ENCODE results near the gene CD300LD. TPM values are rescaled to one million over a fixed set of nuclear protein-coding genes. Genes with fewer than 3 reads are reported as not detected.

Gene CD300LD
- total RNA-seq, 2 donors from 2014 or later, result not detected

GRCh38 chr17:74619077-74619673 lies 27.1 kb upstream of the CD300LD start:
- WGBS, 2 experiments (ENCODE audit: insufficient coverage in 1 of 2, insufficient read length in 1 of 2), result 92 to 100% methylated on average over 1 to 2 of the region's 2 CpGs

GRCh38 chr17:74618451-74618850 lies 26.4 kb upstream of the CD300LD start:
- 76 to 84% methylated on average over 2 to 3 of the region's 3 CpGs for WGBS, 2 experiments (ENCODE audit: insufficient coverage in 1 of 2, insufficient read length in 1 of 2)
- no peak for TF ChIP-seq CTCF (conservative IDR thresholded peaks at IDR 0.05)
- H3K27me3 ChIP-seq (ENCODE audit: control insufficient read depth, insufficient read depth, low read length, poor library complexity, severe bottlenecking), result no peaks in the 10 kb centered on the region
- no peak for DNase-seq
- no peaks in the 10 kb centered on the region for H3K36me3 ChIP-seq (ENCODE audit: control insufficient read depth, insufficient read depth, low read length)
- H3K9ac ChIP-seq (ENCODE audit: extremely low read depth, low read length, poor library complexity, severe bottlenecking), result no peak overlapping the region
- no peaks in the 10 kb centered on the region for H3K4me1 ChIP-seq (ENCODE audit: control insufficient read depth, insufficient read depth, low read length)
- no peak overlapping the region for H3K27ac ChIP-seq (ENCODE audit: low read depth, low read length)
- no peak overlapping the region for H3K27ac Mint-ChIP-seq
- no peak overlapping the region for H3K4me3 ChIP-seq (ENCODE audit: low read length)
- peaks cover 43% of the 10 kb centered on the region for H3K27me3 Mint-ChIP-seq (ENCODE audit: insufficient read depth)
- no peaks in the 10 kb centered on the region for H3K9me3 ChIP-seq (ENCODE audit: control insufficient read depth, low read length)
- H3K9me3 Mint-ChIP-seq, result no peaks in the 10 kb centered on the region
- no peak overlapping the region for H3K4me3 Mint-ChIP-seq
- H3K4me1 Mint-ChIP-seq, result no peaks in the 10 kb centered on the region
- H3K36me3 Mint-ChIP-seq (ENCODE audit: low read depth), result peaks cover 3% of the 10 kb centered on the region

More at GRCh38 chr17:74619077-74619673, 27.1 kb upstream of the CD300LD start:
- Mint-ChIP-seq H3K27ac (no peak overlapping the region), H3K9me3 (no peaks in the 10 kb centered on the region), H3K4me1 (no peaks in the 10 kb centered on the region), H3K4me3 (no peak overlapping the region), H3K36me3 (ENCODE audit: low read depth) (peaks cover 3% of the 10 kb centered on the region), H3K27me3 (ENCODE audit: insufficient read depth) (peaks cover 43% of the 10 kb centered on the region)
- H3K4me3 ChIP-seq (ENCODE audit: low read length), result no peak overlapping the region
- H3K27me3 ChIP-seq (ENCODE audit: control insufficient read depth, insufficient read depth, low read length, poor library complexity, severe bottlenecking), result no peaks in the 10 kb centered on the region
- no peak overlapping the region for H3K27ac ChIP-seq (ENCODE audit: low read depth, low read length)
- H3K4me1 ChIP-seq (ENCODE audit: control insufficient read depth, insufficient read depth, low read length), result no peaks in the 10 kb centered on the region
- no peaks in the 10 kb centered on the region for H3K36me3 ChIP-seq (ENCODE audit: control insufficient read depth, insufficient read depth, low read length)
- H3K9me3 ChIP-seq (ENCODE audit: control insufficient read depth, low read length), result no peaks in the 10 kb centered on the region
- TF ChIP-seq CTCF (conservative IDR thresholded peaks at IDR 0.05), result no peak
- DNase-seq, result no peak
- no peak overlapping the region for H3K9ac ChIP-seq (ENCODE audit: extremely low read depth, low read length, poor library complexity, severe bottlenecking)

GRCh38 chr17:74616696-74617095 lies 24.6 kb upstream of the CD300LD start:
- no peak overlapping the region for H3K9ac ChIP-seq (ENCODE audit: extremely low read depth, low read length, poor library complexity, severe bottlenecking)
- Mint-ChIP-seq H3K27ac (no peak overlapping the region), H3K36me3 (ENCODE audit: low read depth) (no peaks in the 10 kb centered on the region), H3K4me1 (no peaks in the 10 kb centered on the region), H3K4me3 (no peak overlapping the region), H3K9me3 (no peaks in the 10 kb centered on the region), H3K27me3 (ENCODE audit: insufficient read depth) (peaks cover 40% of the 10 kb centered on the region)
- no peaks in the 10 kb centered on the region for H3K36me3 ChIP-seq (ENCODE audit: control insufficient read depth, insufficient read depth, low read length)
- H3K27me3 ChIP-seq (ENCODE audit: control insufficient read depth, insufficient read depth, low read length, poor library complexity, severe bottlenecking), result no peaks in the 10 kb centered on the region
- WGBS, 2 experiments (ENCODE audit: insufficient coverage in 1 of 2, insufficient read length in 1 of 2), result 88 to 91% methylated on average over 5 to 7 of the region's 7 CpGs
- no peak for TF ChIP-seq CTCF (conservative IDR thresholded peaks at IDR 0.05)
- H3K9me3 ChIP-seq (ENCODE audit: control insufficient read depth, low read length), result no peaks in the 10 kb centered on the region
- DNase-seq, result no peak
- H3K27ac ChIP-seq (ENCODE audit: low read depth, low read length), result no peak overlapping the region
- no peak overlapping the region for H3K4me3 ChIP-seq (ENCODE audit: low read length)
- H3K4me1 ChIP-seq (ENCODE audit: control insufficient read depth, insufficient read depth, low read length), result no peaks in the 10 kb centered on the region
